DOHH2 (cell line): ENCODE data around the gene CNGA1.

Experiments
- H3F3A ChIP-seq: fragments of 200-600 bp; sonication (generic), shearing (Covaris generic); 2 replicates; pipeline ENCODE4 v1.6.0; 2016; ENCODE audit warnings: antibody characterized with exemption, mild to moderate bottlenecking; ENCODE audit not compliant: control insufficient read depth, insufficient read depth
- H3K27ac ChIP-seq: fragments of 200-600 bp; sonication (generic); 2 replicates; pipeline ENCODE4 v1.5.1; 2014; ENCODE audit warnings: low read depth, mild to moderate bottlenecking, low read length, moderate library complexity
- H3K27me3 ChIP-seq: fragments of 200-600 bp; sonication (generic); 2 replicates; pipeline ENCODE4 v1.6.1; 2014; ENCODE audit warnings: mild to moderate bottlenecking, low read length, mixed read lengths; ENCODE audit not compliant: control insufficient read depth
- H3K36me3 ChIP-seq: fragments of 200-600 bp; sonication (generic); 2 replicates; pipeline ENCODE4 v1.6.1; 2014; ENCODE audit warnings: mild to moderate bottlenecking, low read length, moderate library complexity, mixed read lengths; ENCODE audit not compliant: control insufficient read depth
- H3K4me1 ChIP-seq: fragments of 200-600 bp; sonication (generic); 2 replicates; pipeline ENCODE4 v1.6.1; 2014; ENCODE audit warnings: mild to moderate bottlenecking, low read length, mixed read lengths; ENCODE audit not compliant: control insufficient read depth
- H3K4me2 ChIP-seq: fragments of 200-600 bp; sonication (generic); 2 replicates; pipeline ENCODE4 v1.6.0; 2014; ENCODE audit warnings: mild to moderate bottlenecking, low read length, moderate library complexity
- H3K4me3 ChIP-seq: fragments of 200-600 bp; sonication (generic); 2 replicates; pipeline ENCODE4 v1.5.1; 2014; ENCODE audit warnings: mild to moderate bottlenecking, low read length, mixed read lengths
- H3K79me2 ChIP-seq: fragments of 200-600 bp; sonication (generic); 2 replicates; pipeline ENCODE4 v1.6.1; 2014; ENCODE audit warnings: mild to moderate bottlenecking, low read length, mixed read lengths; ENCODE audit not compliant: control insufficient read depth
- H3K9me2 ChIP-seq: fragments of 200-600 bp; sonication (generic); replicated peaks from 2 replicates; pipeline ENCODE4 v1.6.1; 2014; ENCODE audit warnings: mild to moderate bottlenecking, low read length, mixed read lengths; ENCODE audit not compliant: control insufficient read depth
- H3K9me3 ChIP-seq: fragments of 200-600 bp; sonication (generic); 2 replicates; pipeline ENCODE4 v1.6.1; 2014; ENCODE audit warnings: antibody characterized with exemption, low read length, mixed read lengths; ENCODE audit not compliant: control insufficient read depth, insufficient read depth
- H4K20me1 ChIP-seq: fragments of 200-600 bp; sonication (generic); 2 replicates; pipeline ENCODE4 v1.6.0; 2014; ENCODE audit warnings: low read depth, mild to moderate bottlenecking, antibody characterized with exemption, low read length, moderate library complexity; ENCODE audit not compliant: control insufficient read depth, insufficient read depth
- EZH2phosphoT487 ChIP-seq: fragments of 200-600 bp; sonication (generic); IDR thresholded peaks from 2 replicates; pipeline ENCODE4 v1.6.1; 2017; ENCODE audit warnings: borderline replicate concordance, mild to moderate bottlenecking, antibody characterized with exemption, low read length, moderate library complexity, mixed read lengths
- TF ChIP-seq, protein P1 (sequence below): fragments of 200-600 bp; sonication (generic); IDR thresholded peaks from one replicate; pipeline ENCODE4 v1.5.1; 2014; ENCODE audit warnings: antibody characterized with exemption, mild to moderate bottlenecking, low read depth, low read length; ENCODE audit not compliant: poor library complexity, severe bottlenecking

CNGA1 gene

DNA sequence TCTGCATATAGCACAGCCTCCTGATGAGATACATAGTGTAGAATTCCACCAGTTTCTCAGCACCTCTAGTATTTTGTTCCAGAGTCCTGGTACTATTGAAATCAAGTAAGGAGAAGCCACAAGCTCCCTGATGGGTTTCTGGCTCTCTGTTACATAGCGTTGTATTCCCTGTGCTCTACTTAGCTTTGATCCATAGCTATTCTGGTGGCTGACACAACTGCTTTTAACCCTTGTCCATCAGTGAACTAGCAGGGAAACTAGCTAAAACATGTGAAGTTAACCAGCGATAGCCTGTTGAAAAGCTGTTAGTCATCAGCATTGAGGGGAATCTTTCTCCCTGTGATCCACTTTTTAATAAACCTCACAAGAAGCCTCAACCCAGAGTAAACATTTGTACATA, 27.0 kb upstream of the CNGA1 start:
- Histone ChIP-seq H3K27ac (no peak overlapping the region), H3K27me3 (no peaks in the 10 kb centered on the region), H3F3A (peaks cover 9% of the 10 kb centered on the region), H3K9me3 (no peaks in the 10 kb centered on the region), H4K20me1 (no peaks in the 10 kb centered on the region), H3K36me3 (no peaks in the 10 kb centered on the region), H3K9me2 (no peaks in the 10 kb centered on the region), H3K79me2 (no peaks in the 10 kb centered on the region), H3K4me3 (peak overlapping the region; percentile 22), H3K4me2 (peak overlapping the region; percentile 70), H3K4me1 (peaks cover 92% of the 10 kb centered on the region)
- TF ChIP-seq, protein P1, sequence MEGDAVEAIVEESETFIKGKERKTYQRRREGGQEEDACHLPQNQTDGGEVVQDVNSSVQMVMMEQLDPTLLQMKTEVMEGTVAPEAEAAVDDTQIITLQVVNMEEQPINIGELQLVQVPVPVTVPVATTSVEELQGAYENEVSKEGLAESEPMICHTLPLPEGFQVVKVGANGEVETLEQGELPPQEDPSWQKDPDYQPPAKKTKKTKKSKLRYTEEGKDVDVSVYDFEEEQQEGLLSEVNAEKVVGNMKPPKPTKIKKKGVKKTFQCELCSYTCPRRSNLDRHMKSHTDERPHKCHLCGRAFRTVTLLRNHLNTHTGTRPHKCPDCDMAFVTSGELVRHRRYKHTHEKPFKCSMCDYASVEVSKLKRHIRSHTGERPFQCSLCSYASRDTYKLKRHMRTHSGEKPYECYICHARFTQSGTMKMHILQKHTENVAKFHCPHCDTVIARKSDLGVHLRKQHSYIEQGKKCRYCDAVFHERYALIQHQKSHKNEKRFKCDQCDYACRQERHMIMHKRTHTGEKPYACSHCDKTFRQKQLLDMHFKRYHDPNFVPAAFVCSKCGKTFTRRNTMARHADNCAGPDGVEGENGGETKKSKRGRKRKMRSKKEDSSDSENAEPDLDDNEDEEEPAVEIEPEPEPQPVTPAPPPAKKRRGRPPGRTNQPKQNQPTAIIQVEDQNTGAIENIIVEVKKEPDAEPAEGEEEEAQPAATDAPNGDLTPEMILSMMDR: no peak
- TF ChIP-seq EZH2phosphoT487: no peak

DNA sequence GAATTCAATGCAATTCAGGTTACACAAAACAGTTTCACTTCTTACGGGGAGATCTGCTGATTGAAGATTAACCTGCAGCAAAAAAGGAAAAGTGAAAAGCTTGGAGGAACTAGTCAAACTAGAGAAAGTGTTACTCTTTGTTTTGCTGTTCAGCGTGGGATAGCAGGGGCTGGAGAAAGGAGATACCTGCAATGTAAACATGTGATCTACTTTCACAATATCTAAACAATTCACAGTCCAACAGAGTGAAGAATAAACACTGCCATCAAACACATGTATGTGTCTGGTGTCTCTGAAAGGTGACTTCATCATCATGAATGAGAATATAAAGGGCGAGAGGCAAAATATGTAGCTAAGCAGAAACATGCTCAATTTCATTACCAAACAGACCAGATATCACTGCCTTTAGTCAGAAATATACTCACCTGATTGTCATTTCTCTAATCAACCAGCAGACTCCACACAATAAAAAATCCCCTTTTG, 26.5 kb upstream of the CNGA1 start:
- H3K36me3 ChIP-seq: no peaks in the 10 kb centered on the region; the same call in 1 of the 2 replicates
- no peaks in the 10 kb centered on the region for H3K9me2 ChIP-seq
- no peaks in the 10 kb centered on the region for H3K79me2 ChIP-seq
- H4K20me1 ChIP-seq: no peaks in the 10 kb centered on the region
- no peaks in the 10 kb centered on the region for H3K27me3 ChIP-seq
- peak overlapping the region; percentile 70 for H3K4me2 ChIP-seq
- H3F3A ChIP-seq: peaks cover 9% of the 10 kb centered on the region
- TF ChIP-seq, protein P1: no peak
- TF ChIP-seq EZH2phosphoT487: no peak
- no peak overlapping the region for H3K27ac ChIP-seq
- peaks cover 91% of the 10 kb centered on the region for H3K4me1 ChIP-seq
- H3K9me3 ChIP-seq: no peaks in the 10 kb centered on the region
- peak overlapping the region; percentile 22; the same call in 1 of the 2 replicates for H3K4me3 ChIP-seq

DNA sequence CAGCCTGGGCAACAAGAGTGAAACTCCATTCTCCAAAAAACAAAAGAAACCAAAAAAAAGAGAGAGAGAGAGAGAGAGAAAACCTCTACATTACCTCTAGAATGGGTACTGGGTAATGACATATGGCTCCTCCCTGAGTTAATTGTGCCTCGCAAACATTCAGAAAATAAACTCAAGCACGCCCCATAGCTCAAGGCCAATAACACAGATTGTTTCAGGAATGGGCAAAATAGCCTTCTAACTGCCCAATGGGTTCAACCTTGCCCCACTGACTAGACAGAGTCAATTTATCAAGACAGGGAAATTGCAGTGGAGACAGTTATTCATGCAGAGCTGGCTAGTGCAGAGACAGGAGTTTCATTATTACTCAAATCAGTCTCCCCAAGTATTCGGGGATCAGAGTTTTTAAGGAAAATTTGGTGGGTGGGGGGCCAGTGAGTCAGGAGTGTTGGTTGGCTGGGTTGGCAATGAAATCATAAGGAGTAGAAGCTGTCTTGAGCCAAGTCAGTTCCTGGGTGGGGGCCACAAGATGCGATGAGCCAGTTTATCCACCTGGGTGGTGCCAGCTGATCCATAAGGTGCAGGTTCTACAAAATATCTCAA, 25.2 kb upstream of the CNGA1 start:
- Histone ChIP-seq H3K4me1 (peaks cover 90% of the 10 kb centered on the region), H3K36me3 (no peaks in the 10 kb centered on the region; the same call in 1 of the 2 replicates), H3K27me3 (no peaks in the 10 kb centered on the region), H3K79me2 (no peaks in the 10 kb centered on the region), H3K4me2 (no peak overlapping the region), H4K20me1 (no peaks in the 10 kb centered on the region), H3F3A (peaks cover 21% of the 10 kb centered on the region), H3K27ac (no peak overlapping the region), H3K9me3 (no peaks in the 10 kb centered on the region), H3K4me3 (no peak overlapping the region), H3K9me2 (no peaks in the 10 kb centered on the region)
- TF ChIP-seq, protein P1: no peak
- TF ChIP-seq EZH2phosphoT487: no peak
